HG03439 (cell line): ENCODE data around the gene ATOX1.
"Not testable (repeated sequence)": the region's sequence is repeated elsewhere in the genome, so short reads cannot be mapped to it uniquely, and the experiment has no call there.

Experiments used
- ATAC-seq: cut with Tn5 transposase; IDR thresholded peaks from one replicate; pipeline ENCODE4 v1.9.1; 2021; ENCODE audit warnings: mild to moderate bottlenecking, moderate library complexity; ENCODE audit not compliant: unreplicated experiment

ATOX1 gene

DNA sequence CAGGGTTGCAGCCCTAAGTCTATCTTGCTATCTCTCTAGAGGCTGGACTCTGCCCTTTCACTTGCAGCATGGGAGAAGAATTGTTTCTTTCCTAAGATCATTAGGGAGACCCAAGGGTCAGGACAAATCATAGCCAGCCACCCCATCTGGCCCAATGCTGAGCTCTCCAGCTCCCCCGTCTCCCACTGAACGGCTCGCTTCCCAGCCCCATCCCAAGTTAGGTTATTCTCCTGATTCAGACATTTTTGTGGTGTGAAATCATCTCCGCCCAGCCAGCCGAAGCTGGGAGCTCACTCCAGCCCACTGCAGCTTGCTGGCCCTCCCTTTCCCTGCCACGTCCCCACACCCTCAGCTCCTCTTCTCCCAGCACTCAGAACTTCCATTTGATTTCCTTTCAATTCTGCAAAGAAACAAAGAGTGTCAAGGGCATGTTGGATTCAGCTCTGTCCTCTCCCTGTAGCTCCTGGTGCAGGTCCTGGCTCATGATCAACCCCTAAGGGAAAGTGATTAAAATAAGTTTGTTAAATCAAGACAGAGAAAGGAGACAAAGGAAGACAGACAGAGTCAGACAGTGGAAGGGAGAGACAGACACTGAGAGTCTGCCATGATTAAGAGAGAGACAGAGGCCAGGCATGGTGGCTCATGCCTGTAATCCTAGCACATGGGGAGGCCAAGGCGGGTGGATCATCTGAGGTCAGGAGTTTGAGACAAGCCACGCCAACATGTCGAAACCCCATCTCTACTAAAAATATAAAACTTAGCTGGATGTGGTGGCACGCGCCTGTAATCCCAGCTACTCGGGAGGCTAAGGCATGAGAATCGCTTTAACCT, 59.1 kb downstream of the ATOX1 start:
- ATAC-seq: no peak

DNA sequence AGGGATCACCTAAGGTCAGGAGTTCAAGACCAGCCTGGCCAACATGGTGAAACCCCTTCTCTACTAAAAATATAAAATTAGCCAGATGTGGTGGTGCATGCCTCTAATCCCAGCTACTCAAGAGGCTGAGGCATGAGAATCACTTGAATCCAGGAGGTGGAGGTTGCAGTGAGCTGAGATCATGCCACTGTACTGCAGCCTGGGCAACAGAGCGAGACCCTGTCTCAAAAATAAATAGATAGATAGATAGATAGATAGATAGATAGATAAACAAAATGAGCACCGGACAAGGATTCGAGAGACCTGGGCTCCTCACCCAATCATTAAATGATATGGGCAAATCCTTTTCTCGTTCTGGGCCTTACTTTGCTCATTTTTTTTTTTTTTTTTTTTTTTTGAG, 60.4 kb downstream of the ATOX1 start:
- not testable (repeated sequence) for ATAC-seq

DNA sequence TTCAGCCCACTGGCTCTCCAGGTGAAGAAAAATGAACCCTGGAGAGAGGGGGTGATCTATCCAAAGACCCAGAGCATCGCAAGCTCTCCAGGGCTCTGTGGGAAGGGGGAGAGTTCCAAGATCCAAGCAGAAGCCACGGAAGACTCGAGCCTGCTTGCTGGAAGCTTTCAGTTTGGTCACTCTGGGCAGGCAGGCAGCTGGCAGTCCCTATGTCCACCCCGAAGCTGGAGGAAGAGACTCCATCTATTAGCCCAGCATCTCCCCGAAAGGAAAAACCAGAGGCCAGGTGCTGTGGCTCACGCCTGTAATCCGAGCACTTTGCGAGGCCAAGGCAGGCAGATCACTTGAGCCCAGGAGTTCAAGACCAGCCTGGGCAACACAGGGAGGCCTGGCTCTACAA, 61.0 kb downstream of the ATOX1 start:
- no peak for ATAC-seq

DNA sequence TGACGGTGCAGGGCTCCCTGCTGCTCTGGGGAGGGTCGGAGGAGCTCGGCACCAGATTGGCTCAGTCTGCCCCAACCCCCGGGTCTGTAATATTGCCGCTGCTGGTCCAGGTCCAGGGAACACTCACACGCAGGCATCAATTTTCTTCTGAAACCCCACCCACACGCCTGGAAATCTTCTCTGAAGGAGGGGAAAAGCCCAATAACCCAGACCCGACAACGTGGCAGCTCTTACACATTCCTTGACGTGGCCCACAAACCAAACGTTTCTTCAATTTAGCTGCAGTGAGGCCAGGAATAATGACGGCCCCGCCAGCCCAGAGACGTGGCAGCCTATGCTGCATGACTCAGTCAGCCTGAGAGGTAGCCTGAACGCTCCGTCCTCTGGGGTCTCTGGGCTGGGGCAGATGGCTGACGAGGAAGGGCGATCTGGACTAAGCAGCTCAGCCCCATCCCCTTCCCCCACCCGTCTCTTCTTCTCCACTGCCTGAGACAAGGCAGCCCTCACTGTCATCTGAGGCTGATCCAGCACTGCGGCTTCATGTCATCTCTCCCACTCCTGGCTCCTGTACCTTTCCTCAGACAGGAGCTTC, 61.9 kb downstream of the ATOX1 start:
- ATAC-seq: no peak

DNA sequence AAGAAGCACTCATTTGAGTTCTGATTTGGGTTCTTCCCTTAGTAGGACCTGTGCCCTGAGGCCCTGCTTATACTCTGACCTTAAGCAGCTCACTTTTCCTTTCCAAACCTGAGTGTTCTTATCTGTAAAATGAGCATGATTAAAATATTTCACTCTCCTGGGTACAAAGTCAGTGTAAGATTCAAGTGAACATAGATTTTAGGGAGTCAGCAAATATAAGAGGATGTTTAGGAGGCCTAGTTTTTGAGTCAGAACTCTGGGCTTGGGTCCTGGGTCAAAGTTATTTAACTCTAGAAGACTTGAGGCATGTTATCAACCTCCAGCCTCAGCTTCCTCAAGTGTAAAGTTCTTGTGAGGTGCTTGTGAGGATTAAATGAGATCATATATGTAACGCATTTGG, 63.0 kb downstream of the ATOX1 start:
- ATAC-seq: no peak

DNA sequence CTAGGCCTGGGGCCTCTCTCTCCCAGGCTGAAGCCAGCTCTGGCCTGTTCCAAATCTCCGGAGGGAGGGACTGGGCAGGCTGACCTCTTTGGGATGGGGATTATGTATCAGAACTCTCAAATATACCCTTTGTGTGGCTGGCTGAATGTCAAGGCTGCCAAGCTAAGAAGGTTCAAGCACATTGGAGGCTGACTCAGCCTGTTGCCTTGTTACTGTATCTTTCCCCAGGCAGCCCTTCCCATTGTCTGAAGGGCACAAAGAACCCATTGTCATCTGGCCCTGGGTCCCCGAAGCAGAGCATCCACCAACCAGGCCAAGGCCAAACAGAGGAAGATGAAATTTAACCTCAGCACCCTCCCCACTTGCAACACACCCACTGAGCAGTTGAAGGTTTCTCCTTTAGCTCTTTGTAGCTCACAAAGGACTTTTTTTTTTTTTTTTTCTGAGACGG, 64.4 kb downstream of the ATOX1 start:
- ATAC-seq: no peak
